HepG2 (cell line): Measurements from ENCODE around the gene NFKBIL1. TPM values are rescaled to one million over a fixed set of nuclear protein-coding genes. Genes with fewer than 3 reads are reported as not detected.

ENCODE experiments used
- ATRX ChIP-seq: sonication (generic); formaldehyde crosslinking; IDR thresholded peaks from 2 replicates; pipeline ENCODE4 v1.4.0; 2020; ENCODE audit warnings: missing genetic modification reagents, borderline replicate concordance
- CC2D1A ChIP-seq: sonication (generic); formaldehyde crosslinking; IDR thresholded peaks from 2 replicates; pipeline ENCODE4 v1.8.1; 2023; ENCODE audit warnings: mild to moderate bottlenecking, missing genetic modification reagents
- HNRNPUL1 ChIP-seq: fragments of 200-400 bp; formaldehyde crosslinking; IDR thresholded peaks from 2 replicates; pipeline ENCODE4 v1.6.1; 2017; ENCODE audit warnings: low read depth, mild to moderate bottlenecking, low read length, moderate library complexity
- NFE2L1 ChIP-seq: sonication (generic); formaldehyde crosslinking; IDR thresholded peaks from 2 replicates; pipeline ENCODE4 v1.4.0; 2020; ENCODE audit warnings: missing genetic modification reagents, mild to moderate bottlenecking, borderline replicate concordance
- POGZ ChIP-seq: sonication (generic); formaldehyde crosslinking; IDR thresholded peaks from 2 replicates; pipeline ENCODE4 v1.4.0; 2020; ENCODE audit warnings: mild to moderate bottlenecking, missing genetic modification reagents
- RARA ChIP-seq: IDR thresholded peaks from 2 replicates; pipeline ENCODE4 v1.6.1; 2016; ENCODE audit warnings: missing genetic modification reagents, missing compliant biosample characterization
- SETDB1 ChIP-seq: sonication (generic); formaldehyde crosslinking; IDR thresholded peaks from 2 replicates; pipeline ENCODE4 v1.5.1; 2020; ENCODE audit warnings: missing genetic modification reagents, mild to moderate bottlenecking, borderline replicate concordance
- TCF12 ChIP-seq, 2 experiments: fragments of 450-650 bp in 1 of 2; sonication (generic) in 1 of 2; formaldehyde crosslinking in 1 of 2; IDR thresholded peaks; 2 replicates each; pipeline versions ENCODE4 v1.6.1 to v1.8.0; 2017 to 2022; ENCODE audit warnings: antibody characterized with exemption in 1 of 2, mild to moderate bottlenecking in 1 of 2, missing genetic modification reagents in 1 of 2, moderate library complexity in 1 of 2
- ZBTB38 ChIP-seq: sonication (generic); formaldehyde crosslinking; IDR thresholded peaks from 2 replicates; pipeline ENCODE4 v1.5.1; 2020; ENCODE audit warnings: mild to moderate bottlenecking, missing genetic modification reagents
- ZFP36L2 ChIP-seq: sonication (generic); formaldehyde crosslinking; IDR thresholded peaks from 2 replicates; pipeline ENCODE4 v1.4.0; 2020; ENCODE audit warnings: missing genetic modification reagents
- ZNF335 ChIP-seq: sonication (generic); formaldehyde crosslinking; IDR thresholded peaks from 2 replicates; pipeline ENCODE4 v1.4.0; 2020; ENCODE audit warnings: missing genetic modification reagents
- ZNF33B ChIP-seq: sonication (generic); formaldehyde crosslinking; IDR thresholded peaks from 2 replicates; pipeline ENCODE4 v1.5.1; 2020; ENCODE audit warnings: mild to moderate bottlenecking, missing genetic modification reagents
- ZNF34 ChIP-seq: sonication (generic); formaldehyde crosslinking; IDR thresholded peaks from 2 replicates; pipeline ENCODE4 v1.4.0; 2020; ENCODE audit warnings: mild to moderate bottlenecking, missing genetic modification reagents, borderline replicate concordance
- ZNF407 ChIP-seq: sonication (generic); formaldehyde crosslinking; IDR thresholded peaks from one replicate; pipeline ENCODE4 v1.5.1; 2020; ENCODE audit warnings: mild to moderate bottlenecking, missing genetic modification reagents; ENCODE audit errors: not compliant biosample characterization
- ZNF484 ChIP-seq: sonication (generic); formaldehyde crosslinking; IDR thresholded peaks from 2 replicates; pipeline ENCODE4 v1.5.1; 2020; ENCODE audit warnings: mild to moderate bottlenecking, low read depth, missing genetic modification reagents, borderline replicate concordance
- ZNF780A ChIP-seq: sonication (generic); formaldehyde crosslinking; IDR thresholded peaks from 2 replicates; pipeline ENCODE4 v1.8.0; 2022; ENCODE audit warnings: mild to moderate bottlenecking, missing genetic modification reagents, moderate library complexity
- polyA plus RNA-seq, 8 experiments: library from polyadenylated mRNA; depleted of rRNA in 3 of 8; stranded (reverse) in 7 of 8; unstranded in 1 of 8; fragments of >200 nt; fragmentation: Illumina TruSeq in 4 of 8; extraction: Trizol in 4 of 8; gene quantifications; 2 replicates each; pipeline versions ENCODE4 v1.2.1 to v1.2.3, GENCODE V29; 2011 to 2016; ENCODE audit warnings: low read depth in 4 of 8, missing spikeins in 1 of 8, mixed read lengths in 1 of 8; ENCODE audit not compliant: insufficient read depth in 1 of 8
- total RNA-seq, 5 experiments: library from RNA; depleted of rRNA; stranded (reverse); fragments of >200 nt; fragmentation: Illumina TruSeq; extraction: Trizol; gene quantifications; 2 replicates each; pipeline ENCODE4 v1.2.3, GENCODE V29; 2016; ENCODE audit warnings: low read depth in 1 of 5
- TF ChIP-seq, protein P1 (sequence below): IDR thresholded peaks from 2 replicates; pipeline ENCODE4 v1.6.1; 2012; ENCODE audit warnings: inconsistent platforms
- TF ChIP-seq, protein P2 (sequence below), 2 experiments: sonication (generic) in 1 of 2; formaldehyde crosslinking in 1 of 2; IDR thresholded peaks; 2 replicates each; pipeline versions ENCODE4 v1.4.0 to v1.6.1; 2018 to 2020; ENCODE audit warnings: missing genetic modification reagents in 2 of 2, borderline replicate concordance in 1 of 2, low read depth in 1 of 2, mild to moderate bottlenecking in 1 of 2, missing biosample characterization in 1 of 2

The NFKBIL1 gene
- total and polyA plus RNA-seq, 2 of the 13 experiments (the other 11 are each of a cell fraction or from before 2014, with no cell fraction given), result 9.7 to 19.5 TPM

- TF ChIP-seq SETDB1 (CRISPR knock-in tag), result no peak
- TF ChIP-seq ATRX (CRISPR knock-in tag), result no peak
- TF ChIP-seq RARA (CRISPR knock-in tag), result 0 out of 2 replicates have a peak, but pooled peaks have one; percentile 20
- TF ChIP-seq ZNF407, result no peak
- TF ChIP-seq ZNF335 (CRISPR knock-in tag), result peak; percentile 74; the same call in 1 of the 2 replicates
- TF ChIP-seq, protein P1, sequence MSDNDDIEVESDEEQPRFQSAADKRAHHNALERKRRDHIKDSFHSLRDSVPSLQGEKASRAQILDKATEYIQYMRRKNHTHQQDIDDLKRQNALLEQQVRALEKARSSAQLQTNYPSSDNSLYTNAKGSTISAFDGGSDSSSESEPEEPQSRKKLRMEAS, result peak; percentile 70
- no peak for TF ChIP-seq NFE2L1 (CRISPR knock-in tag)
- TF ChIP-seq ZNF484, result no peak
- peak; percentile 76 for TF ChIP-seq ZBTB38 (CRISPR knock-in tag)
- no peak for TF ChIP-seq HNRNPUL1
- TF ChIP-seq TCF12 (IDR thresholded peaks at IDR 0.05), result no peak
- TF ChIP-seq TCF12 (CRISPR knock-in tag; IDR thresholded peaks at IDR 0.05), result no peak
- TF ChIP-seq ZFP36L2 (CRISPR knock-in tag), result no peak
- no peak for TF ChIP-seq ZNF34
- TF ChIP-seq POGZ (CRISPR knock-in tag), result peak; percentile 71; the same call in 1 of the 2 replicates
- TF ChIP-seq CC2D1A (CRISPR knock-in tag), result no peak
- TF ChIP-seq ZNF33B (CRISPR knock-in tag), result 0 out of 2 replicates have a peak, but pooled peaks have one; percentile 44
- no peak for TF ChIP-seq ZNF780A
- TF ChIP-seq, protein P2, sequence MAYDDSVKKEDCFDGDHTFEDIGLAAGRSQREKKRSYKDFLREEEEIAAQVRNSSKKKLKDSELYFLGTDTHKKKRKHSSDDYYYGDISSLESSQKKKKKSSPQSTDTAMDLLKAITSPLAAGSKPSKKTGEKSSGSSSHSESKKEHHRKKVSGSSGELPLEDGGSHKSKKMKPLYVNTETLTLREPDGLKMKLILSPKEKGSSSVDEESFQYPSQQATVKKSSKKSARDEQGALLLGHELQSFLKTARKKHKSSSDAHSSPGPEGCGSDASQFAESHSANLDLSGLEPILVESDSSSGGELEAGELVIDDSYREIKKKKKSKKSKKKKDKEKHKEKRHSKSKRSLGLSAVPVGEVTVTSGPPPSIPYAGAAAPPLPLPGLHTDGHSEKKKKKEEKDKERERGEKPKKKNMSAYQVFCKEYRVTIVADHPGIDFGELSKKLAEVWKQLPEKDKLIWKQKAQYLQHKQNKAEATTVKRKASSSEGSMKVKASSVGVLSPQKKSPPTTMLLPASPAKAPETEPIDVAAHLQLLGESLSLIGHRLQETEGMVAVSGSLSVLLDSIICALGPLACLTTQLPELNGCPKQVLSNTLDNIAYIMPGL (CRISPR knock-in tag; IDR thresholded peaks at IDR 0.05; ENCODE audit: borderline replicate concordance in 1 of 2, low read depth in 1 of 2), result peak; percentile 99 to 100
Observed at GRCh38 chr6:31580807-31581433, 33.5 kb downstream of the NFKBIL1 start (continued).
